Measurements from ENCODE around the gene KLHL3.

KLHL3 gene

GRCh38 chr5:137754188-137754960, 18.5 kb upstream of the KLHL3 start, which contains the start of gene HNRNPA0 (continued):
- TF ChIP-seq ATF2 (tag by site-specific recombination; IDR thresholded peaks at IDR 0.05; ENCODE audit: low read depth): peak; percentile 66; the same call in 1 of the 2 replicates
- no peak for TF ChIP-seq ZNF670 (tag by site-specific recombination; IDR thresholded peaks at IDR 0.05; ENCODE audit: low read depth)
- TF ChIP-seq ZNF776 (tag by site-specific recombination; IDR thresholded peaks at IDR 0.05; ENCODE audit: borderline replicate concordance): no peak
- TF ChIP-seq ZNF645 (tag by site-specific recombination; IDR thresholded peaks at IDR 0.05): no peak; the same call in 1 of the 2 replicates
- TF ChIP-seq ZNF2 (tag by site-specific recombination; IDR thresholded peaks at IDR 0.05): peak; percentile 85; the same call in 1 of the 2 replicates
- no peak for TF ChIP-seq HOXD13 (CRISPR knock-in tag; IDR thresholded peaks at IDR 0.05; ENCODE audit: borderline replicate concordance)
- 0 out of 2 replicates have a peak, but pooled peaks have one; percentile 26 for TF ChIP-seq ZNF121 (tag by site-specific recombination; IDR thresholded peaks at IDR 0.05)
- TF ChIP-seq ZNF146 (tag by site-specific recombination; IDR thresholded peaks at IDR 0.05): no peak; the same call in 1 of the 2 replicates
- TF ChIP-seq GLI4 (tag by site-specific recombination; IDR thresholded peaks at IDR 0.05): peak; percentile 73; the same call in 1 of the 2 replicates
- TF ChIP-seq ZNF133 (tag by site-specific recombination; IDR thresholded peaks at IDR 0.05): 0 out of 2 replicates have a peak, but pooled peaks have one; percentile 5
- TF ChIP-seq ZNF112 (tag by site-specific recombination; IDR thresholded peaks at IDR 0.05): no peak
- TF ChIP-seq ZNF132 (tag by site-specific recombination; IDR thresholded peaks at IDR 0.05; ENCODE audit: borderline replicate concordance): no peak
- 0 out of 2 replicates have a peak, but pooled peaks have one; percentile 55 for TF ChIP-seq ZNF777 (tag by site-specific recombination; IDR thresholded peaks at IDR 0.05; ENCODE audit: borderline replicate concordance)
- TF ChIP-seq KLF8 (tag by site-specific recombination; IDR thresholded peaks at IDR 0.05): peak; percentile 98
- TF ChIP-seq ZNF555 (tag by site-specific recombination; conservative IDR thresholded peaks at IDR 0.05): no peak
- TF ChIP-seq ZNF473 (tag by site-specific recombination; IDR thresholded peaks at IDR 0.05): no peak
- no peak for TF ChIP-seq ZNF157 (tag by site-specific recombination; IDR thresholded peaks at IDR 0.05)
- no peak for TF ChIP-seq ZNF280D (tag by site-specific recombination; IDR thresholded peaks at IDR 0.05)
- TF ChIP-seq YY1 (tag by site-specific recombination; IDR thresholded peaks at IDR 0.05): no peak
- TF ChIP-seq SETDB1 (IDR thresholded peaks at IDR 0.05; ENCODE audit: insufficient read length, low read length): no peak
- no peak; the same call in 1 of the 2 replicates for TF ChIP-seq ZNF24 (tag by site-specific recombination; IDR thresholded peaks at IDR 0.05)
- TF ChIP-seq ZNF791 (tag by site-specific recombination; IDR thresholded peaks at IDR 0.05): no peak
- no peak for TF ChIP-seq ZNF416 (tag by site-specific recombination; IDR thresholded peaks at IDR 0.05)
- TF ChIP-seq ZNF639 (tag by site-specific recombination; IDR thresholded peaks at IDR 0.05): peak; percentile 88
- TF ChIP-seq PRDM6 (tag by site-specific recombination; IDR thresholded peaks at IDR 0.05): no peak
- TF ChIP-seq SP3 (tag by site-specific recombination; IDR thresholded peaks at IDR 0.05): peak; percentile 89
- TF ChIP-seq ZNF148 (tag by site-specific recombination; IDR thresholded peaks at IDR 0.05; ENCODE audit: borderline replicate concordance): no peak
